Neutrophil (primary cell): ENCODE measurements around the gene LHX4.

Source experiments
- H3K27ac ChIP-seq: fragments of 200-600 bp; sonication (generic); 2 replicates; pipeline ENCODE4 v1.5.1; 2016; ENCODE audit warnings: mild to moderate bottlenecking, moderate library complexity
- H3K27me3 ChIP-seq: fragments of 200-600 bp; sonication (generic); 2 replicates; pipeline ENCODE4 v1.6.0; 2016; ENCODE audit warnings: mild to moderate bottlenecking
- H3K36me3 ChIP-seq: fragments of 200-600 bp; sonication (generic); 2 replicates; pipeline ENCODE4 v1.5.1; 2017
- H3K4me1 ChIP-seq, 2 experiments: fragments of 200-600 bp in 1 of 2; sonication (generic) in 1 of 2; 1 replicate in 1 of 2; 2 replicates in 1 of 2; pipeline versions ENCODE4 v1.5.1 to v1.6.1; 2013 to 2016; ENCODE audit warnings: low read depth in 1 of 2, low read length in 1 of 2, mild to moderate bottlenecking in 1 of 2, moderate library complexity in 1 of 2; ENCODE audit not compliant: control insufficient read depth in 1 of 2, insufficient read depth in 1 of 2
- H3K4me3 ChIP-seq, 2 experiments: fragments of 200-600 bp in 1 of 2; sonication (generic) in 1 of 2; 1 replicate in 1 of 2; 2 replicates in 1 of 2; pipeline ENCODE4 v1.5.1; 2013 to 2016; ENCODE audit warnings: low read depth in 1 of 2, low read length in 1 of 2, mild to moderate bottlenecking in 1 of 2, moderate library complexity in 1 of 2
- H3K9me3 ChIP-seq: fragments of 200-600 bp; sonication (generic); 2 replicates; pipeline ENCODE4 v1.5.1; 2016
- TF ChIP-seq, protein P1 (sequence below): fragments of 200-600 bp; sonication (generic); IDR thresholded peaks from 2 replicates; pipeline ENCODE4 v1.5.1; 2016; ENCODE audit warnings: antibody characterized with exemption

The LHX4 gene

GRCh38 chr1:180184041-180184440 is 46.0 kb upstream of the LHX4 start:
- Histone ChIP-seq H3K4me1 (peaks cover 3 to 6% of the 10 kb centered on the region in 2 experiments), H3K4me3 (no peak overlapping the region), H3K36me3 (peaks cover 99% of the 10 kb centered on the region), H3K27me3 (no peaks in the 10 kb centered on the region), H3K27ac (no peak overlapping the region), H3K9me3 (no peaks in the 10 kb centered on the region)
- TF ChIP-seq, protein P1, sequence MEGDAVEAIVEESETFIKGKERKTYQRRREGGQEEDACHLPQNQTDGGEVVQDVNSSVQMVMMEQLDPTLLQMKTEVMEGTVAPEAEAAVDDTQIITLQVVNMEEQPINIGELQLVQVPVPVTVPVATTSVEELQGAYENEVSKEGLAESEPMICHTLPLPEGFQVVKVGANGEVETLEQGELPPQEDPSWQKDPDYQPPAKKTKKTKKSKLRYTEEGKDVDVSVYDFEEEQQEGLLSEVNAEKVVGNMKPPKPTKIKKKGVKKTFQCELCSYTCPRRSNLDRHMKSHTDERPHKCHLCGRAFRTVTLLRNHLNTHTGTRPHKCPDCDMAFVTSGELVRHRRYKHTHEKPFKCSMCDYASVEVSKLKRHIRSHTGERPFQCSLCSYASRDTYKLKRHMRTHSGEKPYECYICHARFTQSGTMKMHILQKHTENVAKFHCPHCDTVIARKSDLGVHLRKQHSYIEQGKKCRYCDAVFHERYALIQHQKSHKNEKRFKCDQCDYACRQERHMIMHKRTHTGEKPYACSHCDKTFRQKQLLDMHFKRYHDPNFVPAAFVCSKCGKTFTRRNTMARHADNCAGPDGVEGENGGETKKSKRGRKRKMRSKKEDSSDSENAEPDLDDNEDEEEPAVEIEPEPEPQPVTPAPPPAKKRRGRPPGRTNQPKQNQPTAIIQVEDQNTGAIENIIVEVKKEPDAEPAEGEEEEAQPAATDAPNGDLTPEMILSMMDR, result no peak

DNA sequence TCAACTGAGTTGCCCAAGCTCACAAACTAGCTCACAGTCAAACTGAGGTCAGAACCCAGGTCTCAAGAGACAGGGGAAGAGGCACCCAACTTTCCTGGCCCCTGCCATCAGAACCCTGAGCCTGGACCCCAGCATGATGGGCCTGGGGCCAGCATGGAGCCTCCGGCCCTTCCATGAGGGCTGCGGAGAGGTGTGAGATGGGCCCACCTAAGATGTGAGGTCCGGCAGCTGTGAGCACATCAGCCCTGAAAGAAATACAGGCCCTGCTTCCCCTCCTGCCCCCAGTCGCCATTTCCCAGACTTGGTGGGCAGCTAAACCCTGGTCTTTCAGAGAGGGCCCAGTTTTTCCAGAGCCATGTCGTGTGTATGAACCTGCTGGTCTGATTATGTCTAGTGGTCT is 44.8 kb upstream of the LHX4 start:
- no peaks in the 10 kb centered on the region for H3K27me3 ChIP-seq
- peaks cover 99% of the 10 kb centered on the region for H3K36me3 ChIP-seq
- TF ChIP-seq, protein P1, result no peak
- no peaks in the 10 kb centered on the region for H3K9me3 ChIP-seq
- H3K27ac ChIP-seq, result no peak overlapping the region
- no peak overlapping the region for H3K4me3 ChIP-seq
- peaks cover 3 to 7% of the 10 kb centered on the region in 2 experiments for H3K4me1 ChIP-seq

GRCh38 chr1:180185971-180186645 is 44.0 kb upstream of the LHX4 start:
- Histone ChIP-seq H3K9me3 (no peaks in the 10 kb centered on the region), H3K36me3 (peaks cover 100% of the 10 kb centered on the region), H3K27me3 (no peaks in the 10 kb centered on the region), H3K27ac (no peak overlapping the region), H3K4me1 (peaks cover 3 to 7% of the 10 kb centered on the region in 2 experiments), H3K4me3 (no peak overlapping the region)
- TF ChIP-seq, protein P1, result no peak

GRCh38 chr1:180186831-180187230 is 43.2 kb upstream of the LHX4 start:
- Histone ChIP-seq H3K4me1 (peaks cover 3 to 8% of the 10 kb centered on the region in 2 experiments), H3K9me3 (no peaks in the 10 kb centered on the region), H3K27me3 (no peaks in the 10 kb centered on the region), H3K4me3 (no peak overlapping the region), H3K36me3 (peaks cover 100% of the 10 kb centered on the region), H3K27ac (no peak overlapping the region)
- TF ChIP-seq, protein P1, result no peak

GRCh38 chr1:180187626-180188025 is 42.4 kb upstream of the LHX4 start:
- no peaks in the 10 kb centered on the region for H3K27me3 ChIP-seq
- H3K9me3 ChIP-seq, result no peaks in the 10 kb centered on the region
- H3K4me1 ChIP-seq, result peaks cover 10 to 15% of the 10 kb centered on the region in 2 experiments
- TF ChIP-seq, protein P1, result no peak
- no peak overlapping the region for H3K4me3 ChIP-seq
- no peak overlapping the region for H3K27ac ChIP-seq
- H3K36me3 ChIP-seq, result peaks cover 100% of the 10 kb centered on the region
